ENCODE results near the gene KDM1B.
A peak's percentile ranks its signal among the peaks of the same experiment; 100 is the strongest.
"Not testable (repeated sequence)": the region's sequence is repeated elsewhere in the genome, so short reads cannot be mapped to it uniquely, and the experiment has no call there.

Gene KDM1B

GRCh38 chr6:18148304-18149025 is 6.8 kb upstream of the KDM1B start:
- no peak for DNase-seq (ENCODE audit: low read depth, low spot score)

- not testable (repeated sequence) for DNase-seq (ENCODE audit: low read depth, low spot score)
Measured at GRCh38 chr6:18151391-18151790, 3.8 kb upstream of the KDM1B start.

- DNase-seq (ENCODE audit: low read depth, low spot score), result no peak
Measured at GRCh38 chr6:18151801-18152200, 3.4 kb upstream of the KDM1B start.

- no peak for DNase-seq (ENCODE audit: low read depth, low spot score)
Measured at GRCh38 chr6:18153311-18153703, 1.9 kb upstream of the KDM1B start.

- DNase-seq (ENCODE audit: low read depth, low spot score), result no peak
Measured at GRCh38 chr6:18154507-18155149, 594 bp upstream of the KDM1B start, which contains the start of gene TPMT. TPMT (minus strand) TSS chr6:18155077; CDS start chr6:18149127, 5,950 bp downstream.

- DNase-seq (ENCODE audit: low read depth, low spot score), result peak; percentile 15
Measured at GRCh38 chr6:18155864-18156421, 721 bp downstream of the KDM1B start.

- DNase-seq (ENCODE audit: low read depth, low spot score), result no peak
Measured at GRCh38 chr6:18160911-18161310, 5.7 kb downstream of the KDM1B start.

- no peak for DNase-seq (ENCODE audit: low read depth, low spot score)
Measured at GRCh38 chr6:18161431-18161830, 6.2 kb downstream of the KDM1B start.

GRCh38 chr6:18162401-18162800 is 7.2 kb downstream of the KDM1B start:
- no peak for DNase-seq (ENCODE audit: low read depth, low spot score)

- DNase-seq (ENCODE audit: low read depth, low spot score), result no peak
Measured at GRCh38 chr6:18165751-18166150, 10.5 kb downstream of the KDM1B start.

GRCh38 chr6:18166312-18167036 is 11.3 kb downstream of the KDM1B start:
- DNase-seq (ENCODE audit: low read depth, low spot score), result no peak

GRCh38 chr6:18168264-18168663 is 13.0 kb downstream of the KDM1B start:
- no peak for DNase-seq (ENCODE audit: low read depth, low spot score)

- DNase-seq (ENCODE audit: low read depth, low spot score), result no peak
Measured at GRCh38 chr6:18171871-18172270, 16.6 kb downstream of the KDM1B start.

GRCh38 chr6:18176198-18176597 is 21.0 kb downstream of the KDM1B start:
- DNase-seq (ENCODE audit: low read depth, low spot score), result not testable (repeated sequence)

GRCh38 chr6:18177286-18177965 is 22.2 kb downstream of the KDM1B start:
- no peak for DNase-seq (ENCODE audit: low read depth, low spot score)

- no peak for DNase-seq (ENCODE audit: low read depth, low spot score)
Measured at GRCh38 chr6:18178960-18179615, 23.9 kb downstream of the KDM1B start.

- DNase-seq (ENCODE audit: low read depth, low spot score), result no peak
Measured at GRCh38 chr6:18179770-18180356, 24.6 kb downstream of the KDM1B start.

GRCh38 chr6:18182568-18182967 is 27.3 kb downstream of the KDM1B start:
- no peak for DNase-seq (ENCODE audit: low read depth, low spot score)

- no peak for DNase-seq (ENCODE audit: low read depth, low spot score)
Measured at GRCh38 chr6:18183766-18184165, 28.5 kb downstream of the KDM1B start.

GRCh38 chr6:18185624-18186023 is 30.4 kb downstream of the KDM1B start:
- no peak for DNase-seq (ENCODE audit: low read depth, low spot score)

GRCh38 chr6:18186033-18186432 is 30.8 kb downstream of the KDM1B start:
- no peak for DNase-seq (ENCODE audit: low read depth, low spot score)

Data from activated CD4-positive, CD25-positive, alpha-beta regulatory T cell treated with anti-CD3 and anti-CD28 coated beads, Interleukin-2, amount 50 U/mL, for 16 hours (primary cell).